ENCODE measurements around the gene HADH.

DNA sequence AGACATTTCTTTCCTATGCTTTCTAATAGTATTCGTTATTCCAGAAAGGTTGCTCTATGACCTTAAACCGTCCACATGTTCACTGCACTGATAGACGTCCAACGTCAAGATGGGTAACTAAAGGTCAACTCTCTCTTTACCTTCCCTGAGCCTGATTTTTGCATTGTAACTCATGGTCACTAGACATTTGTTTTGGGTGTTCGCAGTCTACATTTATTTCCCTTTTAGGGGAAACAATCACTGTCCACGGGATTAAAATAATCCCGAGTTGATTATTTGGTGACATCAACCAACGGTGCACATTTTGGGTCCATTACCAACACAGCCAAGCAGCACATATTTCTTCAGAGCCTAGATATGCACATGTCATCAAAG, 540 bp upstream of the HADH start:
- TF ChIP-seq, protein P1, sequence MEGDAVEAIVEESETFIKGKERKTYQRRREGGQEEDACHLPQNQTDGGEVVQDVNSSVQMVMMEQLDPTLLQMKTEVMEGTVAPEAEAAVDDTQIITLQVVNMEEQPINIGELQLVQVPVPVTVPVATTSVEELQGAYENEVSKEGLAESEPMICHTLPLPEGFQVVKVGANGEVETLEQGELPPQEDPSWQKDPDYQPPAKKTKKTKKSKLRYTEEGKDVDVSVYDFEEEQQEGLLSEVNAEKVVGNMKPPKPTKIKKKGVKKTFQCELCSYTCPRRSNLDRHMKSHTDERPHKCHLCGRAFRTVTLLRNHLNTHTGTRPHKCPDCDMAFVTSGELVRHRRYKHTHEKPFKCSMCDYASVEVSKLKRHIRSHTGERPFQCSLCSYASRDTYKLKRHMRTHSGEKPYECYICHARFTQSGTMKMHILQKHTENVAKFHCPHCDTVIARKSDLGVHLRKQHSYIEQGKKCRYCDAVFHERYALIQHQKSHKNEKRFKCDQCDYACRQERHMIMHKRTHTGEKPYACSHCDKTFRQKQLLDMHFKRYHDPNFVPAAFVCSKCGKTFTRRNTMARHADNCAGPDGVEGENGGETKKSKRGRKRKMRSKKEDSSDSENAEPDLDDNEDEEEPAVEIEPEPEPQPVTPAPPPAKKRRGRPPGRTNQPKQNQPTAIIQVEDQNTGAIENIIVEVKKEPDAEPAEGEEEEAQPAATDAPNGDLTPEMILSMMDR (IDR thresholded peaks at IDR 0.05) = no peak
- no peak for TF ChIP-seq SMAD4 (CRISPR knock-in tag; IDR thresholded peaks at IDR 0.05)
- no peak for TF ChIP-seq NFYB (CRISPR knock-in tag; conservative IDR thresholded peaks at IDR 0.05; ENCODE audit: low read depth)
- no peak for TF ChIP-seq ZBTB43 (CRISPR knock-in tag; IDR thresholded peaks at IDR 0.05)
- TF ChIP-seq ZNF138 (CRISPR knock-in tag; conservative IDR thresholded peaks at IDR 0.05) = no peak
- TF ChIP-seq ATF1 (CRISPR knock-in tag; IDR thresholded peaks at IDR 0.05) = no peak
- TF ChIP-seq ATF3 (CRISPR knock-in tag; conservative IDR thresholded peaks at IDR 0.05) = no peak
- TF ChIP-seq SP1 (CRISPR knock-in tag; conservative IDR thresholded peaks at IDR 0.05) = no peak
- no peak for TF ChIP-seq ESRRA (CRISPR knock-in tag; IDR thresholded peaks at IDR 0.05; ENCODE audit: borderline replicate concordance)
- no peak for TF ChIP-seq TP53 (CRISPR knock-in tag; IDR thresholded peaks at IDR 0.05)
- TF ChIP-seq ZNF425 (CRISPR knock-in tag; conservative IDR thresholded peaks at IDR 0.05) = no peak
- no peak for TF ChIP-seq FOXP1 (CRISPR knock-in tag; IDR thresholded peaks at IDR 0.05; ENCODE audit: borderline replicate concordance)
- no peak for TF ChIP-seq MYBL2 (CRISPR knock-in tag; IDR thresholded peaks at IDR 0.05)
